GM19455 (cell line): ENCODE results near the gene DCAF4.
"Not testable (repeated sequence)": the region's sequence is repeated elsewhere in the genome, so short reads cannot be mapped to it uniquely, and the experiment has no call there.

Source experiments
- ATAC-seq: cut with Tn5 transposase; IDR thresholded peaks from one replicate; pipeline ENCODE4 v1.9.1; 2021; ENCODE audit not compliant: unreplicated experiment

Gene DCAF4

GRCh38 chr14:72968316-72968715 lies 42.1 kb downstream of the DCAF4 start:
- ATAC-seq, result no peak

- ATAC-seq, result no peak
These were observed 43.9 kb downstream of the DCAF4 start for GRCh38 chr14:72970058-72970630.

GRCh38 chr14:72970824-72971434 lies 44.7 kb downstream of the DCAF4 start:
- ATAC-seq, result no peak

DNA sequence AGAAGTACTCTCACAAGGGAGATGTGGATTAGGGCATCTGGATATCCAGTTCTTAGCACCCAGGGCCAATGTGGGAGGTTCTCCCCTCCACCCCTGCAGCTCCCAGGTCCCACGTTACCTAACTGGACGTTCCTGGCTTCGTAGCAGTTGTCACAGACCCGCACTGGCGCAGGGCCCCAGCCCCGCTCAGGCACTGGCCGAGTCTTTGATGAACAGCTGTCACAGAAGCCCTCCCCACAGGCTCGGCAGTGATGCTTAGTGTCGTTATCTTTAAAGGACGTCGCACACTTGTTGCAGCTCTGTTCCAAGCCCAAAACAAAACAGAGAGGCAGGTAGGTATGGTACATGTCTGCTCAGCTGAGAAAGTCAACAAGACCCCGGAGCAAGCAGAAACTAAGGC lies 48.4 kb downstream of the DCAF4 start:
- ATAC-seq, result no peak

GRCh38 chr14:72975770-72976169 lies 49.5 kb downstream of the DCAF4 start:
- ATAC-seq, result no peak

GRCh38 chr14:72978856-72979255 lies 52.6 kb downstream of the DCAF4 start:
- no peak for ATAC-seq

GRCh38 chr14:72980863-72981262 lies 54.6 kb downstream of the DCAF4 start:
- ATAC-seq, result no peak

- ATAC-seq, result no peak
These were observed 56.0 kb downstream of the DCAF4 start for GRCh38 chr14:72982146-72982708.

GRCh38 chr14:72986214-72986613 lies 60.0 kb downstream of the DCAF4 start:
- ATAC-seq, result no peak

DNA sequence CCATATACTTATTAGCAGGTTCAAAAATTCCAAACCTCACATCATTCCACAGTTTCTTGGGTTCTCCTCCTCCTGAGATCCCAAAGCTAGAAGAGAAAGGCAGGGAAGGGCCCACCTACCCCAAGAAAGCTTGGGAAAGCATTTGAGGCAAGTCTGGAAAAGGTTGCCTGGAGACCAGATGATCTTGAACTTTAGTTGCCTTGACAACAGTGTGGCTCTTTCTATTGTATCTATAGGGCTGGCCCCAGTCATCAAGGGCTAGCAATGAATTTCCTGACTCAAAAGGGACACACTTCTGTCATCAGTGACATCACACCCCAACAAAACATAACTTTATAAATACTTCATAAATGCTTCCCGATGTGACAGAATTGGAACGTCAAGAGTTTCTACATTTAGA lies 60.6 kb downstream of the DCAF4 start:
- no peak for ATAC-seq

DNA sequence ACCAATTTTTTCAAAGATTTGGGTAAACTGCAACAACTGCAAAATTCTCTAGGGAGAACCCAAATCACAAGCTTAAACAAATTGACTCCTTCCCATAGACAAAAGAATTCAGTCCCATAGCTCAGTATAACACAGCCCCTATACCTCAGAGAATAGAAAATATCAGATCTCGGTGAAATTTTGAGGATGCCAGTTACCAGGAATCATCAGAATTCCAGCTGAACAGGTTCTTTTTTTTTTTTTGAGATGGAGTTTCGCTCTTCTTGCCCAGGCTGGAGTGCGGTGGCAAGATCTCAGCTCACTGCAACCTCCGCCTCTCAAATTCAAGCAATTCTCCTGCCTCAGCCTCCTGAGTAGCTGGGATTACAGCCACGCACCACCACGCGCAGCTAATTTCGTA lies 63.9 kb downstream of the DCAF4 start:
- no peak for ATAC-seq

- no peak for ATAC-seq
These were observed 70.7 kb downstream of the DCAF4 start for GRCh38 chr14:72996916-72997315.

- ATAC-seq, result no peak
These were observed 72.1 kb downstream of the DCAF4 start for GRCh38 chr14:72998252-72998903.

GRCh38 chr14:72999316-72999715 lies 73.1 kb downstream of the DCAF4 start:
- no peak for ATAC-seq

GRCh38 chr14:73000073-73000472 lies 73.8 kb downstream of the DCAF4 start:
- no peak for ATAC-seq

DNA sequence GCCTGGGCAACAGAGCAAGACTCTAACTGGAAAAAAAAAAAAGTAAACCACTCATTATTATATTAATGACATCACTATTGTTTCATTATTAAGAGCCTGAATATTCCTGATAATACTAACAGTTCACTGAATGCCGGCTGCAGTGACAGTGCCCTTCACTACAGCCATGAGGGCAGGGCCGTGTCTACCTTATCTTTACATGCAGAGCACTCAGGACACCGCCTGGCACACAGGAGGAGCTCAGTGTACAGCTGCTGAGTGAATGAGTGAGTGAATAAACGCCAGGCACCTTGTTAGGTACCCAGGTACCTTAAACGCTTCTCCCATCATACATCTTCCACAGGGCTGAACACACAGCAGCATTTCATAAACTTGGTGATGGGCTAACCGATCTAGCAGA lies 77.4 kb downstream of the DCAF4 start:
- no peak for ATAC-seq

DNA sequence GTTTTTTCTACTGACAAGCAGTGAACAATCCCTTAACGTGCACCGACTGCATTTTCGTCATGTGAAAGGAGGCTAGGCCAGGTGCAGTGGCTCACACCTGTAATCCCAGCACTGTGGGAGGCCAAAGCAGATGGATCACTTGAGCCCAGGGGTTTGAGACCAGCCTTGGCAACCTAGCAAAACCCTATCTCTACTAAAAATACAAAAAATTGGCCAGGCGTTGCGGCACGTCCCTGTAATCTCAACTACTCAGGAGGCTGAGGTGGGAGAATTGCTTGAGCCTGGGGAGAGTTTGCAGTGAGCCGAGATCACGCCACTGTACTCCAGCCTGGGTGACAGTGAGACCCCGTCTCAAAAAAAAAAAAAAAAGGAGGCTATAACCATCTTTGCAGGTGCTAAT lies 78.4 kb downstream of the DCAF4 start:
- ATAC-seq, result not testable (repeated sequence)

DNA sequence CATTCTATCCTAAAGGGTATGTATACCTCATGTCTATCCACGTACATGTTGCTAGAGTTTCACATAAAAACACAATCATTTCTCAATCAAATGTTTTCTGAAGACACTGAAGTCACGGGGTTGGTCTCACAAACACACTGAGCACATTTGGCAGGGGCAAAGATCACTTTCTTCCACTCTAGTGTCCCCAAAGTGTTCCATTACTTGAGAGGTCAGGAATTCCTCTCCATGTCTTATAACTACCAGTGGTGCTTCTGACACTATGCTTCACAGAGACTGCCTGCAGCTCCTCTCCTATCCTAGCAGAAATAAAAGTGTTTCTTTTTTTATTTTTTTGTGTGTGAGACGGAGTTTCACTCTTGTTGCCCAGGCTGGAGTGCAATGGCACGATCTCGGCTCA lies 81.6 kb downstream of the DCAF4 start:
- no peak for ATAC-seq

DNA sequence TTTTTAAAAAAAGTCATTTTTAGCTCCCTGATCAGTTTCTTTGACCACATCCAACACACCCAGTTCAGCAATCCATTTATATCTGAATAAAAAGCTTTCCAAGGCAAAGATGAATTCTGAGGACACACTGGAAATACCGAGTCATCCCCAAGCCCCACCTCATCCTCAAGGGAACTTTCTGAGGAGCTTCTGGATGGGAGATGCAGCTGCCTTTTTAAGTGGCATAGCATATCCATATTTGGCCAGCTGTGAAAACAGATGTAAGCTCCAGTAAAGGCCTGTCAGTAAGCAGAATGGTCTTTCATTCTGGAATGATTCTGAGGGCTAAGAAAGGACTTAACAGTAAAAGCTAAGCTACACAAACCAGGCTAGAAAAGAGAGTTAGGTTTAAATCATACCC lies 82.2 kb downstream of the DCAF4 start:
- ATAC-seq, result no peak
